Neuronal stem cell (in vitro differentiated cells): Measurements from ENCODE around the gene FGF11.
A peak's percentile ranks its signal among the peaks of the same experiment; 100 is the strongest.

Experiments
- DNase-seq: peaks from one replicate; pipeline ENCODE4 v3.0.0-alpha.2; 2013; ENCODE audit warnings: low spot score
- H2AFZ ChIP-seq: one replicate; pipeline ENCODE4 v1.6.1; 2013; ENCODE audit warnings: mild to moderate bottlenecking, low read length, inconsistent platforms
- H2AK5ac ChIP-seq: 2 replicates; pipeline ENCODE4 v1.6.1; 2013; ENCODE audit warnings: low read depth, mild to moderate bottlenecking, inconsistent platforms, low read length, moderate library complexity, mixed read lengths
- H2BK120ac ChIP-seq: 2 replicates; pipeline ENCODE4 v1.6.1; 2013; ENCODE audit warnings: low read depth, mild to moderate bottlenecking, inconsistent platforms, low read length, moderate library complexity, mixed read lengths
- H2BK12ac ChIP-seq: one replicate; pipeline ENCODE4 v1.6.1; 2013; ENCODE audit warnings: low read length, inconsistent platforms
- H2BK15ac ChIP-seq: 2 replicates; pipeline ENCODE4 v1.6.1; 2013; ENCODE audit warnings: mild to moderate bottlenecking, low read length, inconsistent platforms, mixed read lengths
- H2BK5ac ChIP-seq: one replicate; pipeline ENCODE4 v1.6.1; 2013; ENCODE audit warnings: inconsistent platforms, mild to moderate bottlenecking, low read length, moderate library complexity
- H3K14ac ChIP-seq: one replicate; pipeline ENCODE4 v1.6.1; 2013; ENCODE audit warnings: low read length, inconsistent platforms
- H3K18ac ChIP-seq: 2 replicates; pipeline ENCODE4 v1.6.1; 2013; ENCODE audit warnings: low read length, inconsistent platforms
- H3K23ac ChIP-seq: 2 replicates; pipeline ENCODE4 v1.6.1; 2013; ENCODE audit warnings: low read depth, mild to moderate bottlenecking, mixed read lengths, low read length, inconsistent platforms; ENCODE audit not compliant: poor library complexity
- H3K27ac ChIP-seq: replicated peaks from 3 replicates; pipeline ENCODE4 v1.5.1; 2013; ENCODE audit warnings: low read length, inconsistent platforms
- H3K27me3 ChIP-seq, 3 experiments: 2 replicates each; pipeline ENCODE4 v1.6.1; 2013; ENCODE audit warnings: low read length in 3 of 3, mild to moderate bottlenecking in 2 of 3, inconsistent platforms in 1 of 3, low read depth in 1 of 3, mixed read lengths in 1 of 3, moderate library complexity in 1 of 3; ENCODE audit not compliant: control insufficient read depth in 3 of 3, insufficient read depth in 3 of 3
- H3K36me3 ChIP-seq, 2 donors: replicated peaks in 1 of 2; 2 replicates each; pipeline ENCODE4 v1.6.1; 2013; ENCODE audit warnings: low read length in 2 of 2; ENCODE audit not compliant: control insufficient read depth in 2 of 2, insufficient read depth in 2 of 2
- H3K4ac ChIP-seq: 2 replicates; pipeline ENCODE4 v1.6.1; 2013; ENCODE audit warnings: inconsistent platforms, mild to moderate bottlenecking, low read length, moderate library complexity
- H3K4me1 ChIP-seq, 2 donors: 1 replicate in 1 of 2; 2 replicates in 1 of 2; pipeline ENCODE4 v1.6.1; 2013; ENCODE audit warnings: low read length in 2 of 2, low read depth in 1 of 2; ENCODE audit not compliant: control insufficient read depth in 2 of 2, insufficient read depth in 1 of 2
- H3K4me2 ChIP-seq: one replicate; pipeline ENCODE4 v1.6.1; 2013; ENCODE audit warnings: mild to moderate bottlenecking, low read length, inconsistent platforms; ENCODE audit not compliant: insufficient read depth, poor library complexity, severe bottlenecking
- H3K4me3 ChIP-seq, 2 donors: 2 replicates each; pipeline ENCODE4 v1.5.1; 2013; ENCODE audit warnings: low read length in 2 of 2, mild to moderate bottlenecking in 2 of 2, inconsistent platforms in 1 of 2, moderate library complexity in 1 of 2
- H3K79me1 ChIP-seq: one replicate; pipeline ENCODE4 v1.6.1; 2013; ENCODE audit warnings: low read depth, mild to moderate bottlenecking, inconsistent platforms, low read length, moderate library complexity
- H3K9ac ChIP-seq: one replicate; pipeline ENCODE4 v1.6.1; 2013; ENCODE audit warnings: mild to moderate bottlenecking, low read depth, low read length, inconsistent platforms; ENCODE audit not compliant: poor library complexity
- H3K9me3 ChIP-seq, 2 donors: replicated peaks in 1 of 2; 2 replicates each; pipeline versions ENCODE3 to v1.6.1; 2013; ENCODE audit warnings: low read length in 2 of 2, mild to moderate bottlenecking in 2 of 2, inconsistent platforms in 1 of 2, low read depth in 1 of 2, mixed read lengths in 1 of 2, moderate library complexity in 1 of 2; ENCODE audit not compliant: control insufficient read depth in 2 of 2, insufficient read depth in 1 of 2
- H4K8ac ChIP-seq: one replicate; pipeline ENCODE4 v1.6.1; 2013; ENCODE audit warnings: low read depth, mild to moderate bottlenecking, inconsistent platforms, low read length, moderate library complexity
- H4K91ac ChIP-seq: one replicate; pipeline ENCODE4 v1.6.1; 2013; ENCODE audit warnings: low read length, low read depth, mild to moderate bottlenecking, inconsistent platforms; ENCODE audit not compliant: poor library complexity
- WGBS, 2 donors: extraction: QIAGEN DNeasy Blood & Tissue Kit; methylation state at CpG; one replicate each; pipeline ENCODE4 v1.1.7; 2013; ENCODE audit warnings: missing lambda C conversion rate in 2 of 2, mixed read lengths in 1 of 2; ENCODE audit not compliant: insufficient read length in 2 of 2, insufficient replicate concordance in 1 of 2; ENCODE audit errors: extremely low coverage in 2 of 2; 5-methylcytosine and 5-hydroxymethylcytosine counted together

Gene FGF11

GRCh38 chr17:7436556-7437368, 2.5 kb upstream of the FGF11 start:
- peaks cover 29 to 45% (median 38%) of the 10 kb centered on the region in 3 experiments for H3K27me3 ChIP-seq
- H2BK15ac ChIP-seq: peak overlapping the region; percentile 95
- no CpG with 5 or more reads among the region's 92 CpGs for WGBS, 2 donors

GRCh38 chr17:7437369-7437863, 1.9 kb upstream of the FGF11 start:
- no peak overlapping the region for H2BK12ac ChIP-seq
- no peak overlapping the region for H4K8ac ChIP-seq
- no peak overlapping the region for H2AK5ac ChIP-seq
- H4K91ac ChIP-seq: no peak overlapping the region
- H3K9ac ChIP-seq: peak overlapping the region; percentile 80
- peaks cover 25 to 29% of the 10 kb centered on the region in 2 donors for H3K4me1 ChIP-seq
- H3K4ac ChIP-seq: no peak overlapping the region
- H3K4me3 ChIP-seq: peak overlapping the region; percentile 45 to 72
- H2AFZ ChIP-seq: peak overlapping the region; percentile 96
- DNase-seq: no peak
- H3K36me3 ChIP-seq: no peaks in the 10 kb centered on the region
- H2BK5ac ChIP-seq: peak overlapping the region; percentile 39
- peak overlapping the region; percentile 95 for H2BK15ac ChIP-seq
- peak overlapping the region; percentile 95 for H3K18ac ChIP-seq
- peak overlapping the region; percentile 21 for H3K14ac ChIP-seq
- H3K79me1 ChIP-seq: no peaks in the 10 kb centered on the region
- no CpG with 5 or more reads among the region's 31 CpGs for WGBS, 2 donors
- H3K27ac ChIP-seq: no peak overlapping the region
- peaks cover 29 to 45% (median 38%) of the 10 kb centered on the region in 3 experiments for H3K27me3 ChIP-seq
- H2BK120ac ChIP-seq: no peak overlapping the region
- H3K23ac ChIP-seq: peak overlapping the region; percentile 27
- peaks cover 0 to 4% of the 10 kb centered on the region in 2 donors for H3K9me3 ChIP-seq
- peak overlapping the region; percentile 93 for H3K4me2 ChIP-seq

More at GRCh38 chr17:7436556-7437368, 2.5 kb upstream of the FGF11 start:
- no peak overlapping the region for H4K8ac ChIP-seq
- H3K27ac ChIP-seq: no peak overlapping the region
- no peak overlapping the region for H2BK120ac ChIP-seq
- H4K91ac ChIP-seq: no peak overlapping the region
- peak overlapping the region; percentile 80 for H3K9ac ChIP-seq
- H3K4me1 ChIP-seq: peaks cover 25 to 29% of the 10 kb centered on the region in 2 donors
- peak overlapping the region; percentile 70 for H2AK5ac ChIP-seq
- no peak overlapping the region for H2BK5ac ChIP-seq
- H3K18ac ChIP-seq: peak overlapping the region; percentile 94
- H3K23ac ChIP-seq: peak overlapping the region; percentile 27
- H2BK12ac ChIP-seq: no peak overlapping the region
- no peaks in the 10 kb centered on the region for H3K36me3 ChIP-seq
- H3K4me2 ChIP-seq: peak overlapping the region; percentile 93
- peak overlapping the region; percentile 45 to 72 for H3K4me3 ChIP-seq
- no peak overlapping the region for H3K4ac ChIP-seq
- H3K79me1 ChIP-seq: no peaks in the 10 kb centered on the region
- H3K9me3 ChIP-seq: peaks cover 0 to 4% of the 10 kb centered on the region in 2 donors
- peak overlapping the region; percentile 96 for H2AFZ ChIP-seq
- peak; percentile 83 for DNase-seq
- no peak overlapping the region for H3K14ac ChIP-seq

GRCh38 chr17:7437950-7438614, 1.2 kb upstream of the FGF11 start:
- Histone ChIP-seq H3K36me3 (no peaks in the 10 kb centered on the region), H3K9me3 (peaks cover 0 to 4% of the 10 kb centered on the region in 2 donors), H3K4me1 (peaks cover 25 to 29% of the 10 kb centered on the region in 2 donors), H3K79me1 (no peaks in the 10 kb centered on the region), H3K4me3 (peak overlapping the region; percentile 45 to 75), H4K91ac (no peak overlapping the region), H2AK5ac (peak overlapping the region; percentile 19), H3K4me2 (peak overlapping the region; percentile 93), H3K4ac (no peak overlapping the region), H2BK12ac (no peak overlapping the region), H3K27ac (no peak overlapping the region), H2BK120ac (no peak overlapping the region), H2BK5ac (no peak overlapping the region), H3K9ac (peak overlapping the region; percentile 84), H2BK15ac (peak overlapping the region; percentile 95), H4K8ac (no peak overlapping the region), H3K18ac (peak overlapping the region; percentile 95), H2AFZ (peak overlapping the region; percentile 96), H3K14ac (peak overlapping the region; percentile 99), H3K23ac (peak overlapping the region; percentile 89), H3K27me3 (peaks cover 29 to 47% (median 38%) of the 10 kb centered on the region in 3 experiments)
- DNase-seq: peak; percentile 58
- WGBS, 2 donors: no CpG with 5 or more reads among the region's 48 CpGs
